IPS-NIHi7 (cell line): ENCODE results near the gene ARMC12.
A peak's percentile ranks its signal among the peaks of the same experiment; 100 is the strongest.
"Not testable (repeated sequence)": the region's sequence is repeated elsewhere in the genome, so short reads cannot be mapped to it uniquely, and the experiment has no call there.

ENCODE experiments used
- DNase-seq: peaks from one replicate; pipeline ENCODE4 v3.0.0; 2012; ENCODE audit warnings: mixed read lengths; ENCODE audit errors: extremely low spot score

Gene ARMC12

GRCh38 chr6:35736982-35737412 lies at the start of gene ARMC12:
Gene ARMC12 (plus strand): TSS chr6:35737032. CDS start chr6:35737109, 77 bp downstream.
- no peak for DNase-seq

- DNase-seq = peak; percentile 59
These were observed 48.9 kb upstream of the ARMC12 start for GRCh38 chr6:35687658-35688604.

GRCh38 chr6:35688605-35689322 lies 48.1 kb upstream of the ARMC12 start, which contains the start of gene FKBP5:
Gene FKBP5 (minus strand): TSS chr6:35688915. CDS start chr6:35642824, 46,091 bp downstream.
- peak; percentile 97 for DNase-seq

- not testable (repeated sequence) for DNase-seq
These were observed 46.8 kb upstream of the ARMC12 start for GRCh38 chr6:35690006-35690405.

- DNase-seq = no peak
These were observed 46.3 kb upstream of the ARMC12 start for GRCh38 chr6:35690484-35690883.

GRCh38 chr6:35691027-35691824 lies 45.6 kb upstream of the ARMC12 start:
- no peak for DNase-seq

- no peak for DNase-seq
These were observed 42.4 kb upstream of the ARMC12 start for GRCh38 chr6:35694462-35694861.

GRCh38 chr6:35698430-35698829 lies 38.4 kb upstream of the ARMC12 start:
- DNase-seq = not testable (repeated sequence)

GRCh38 chr6:35698858-35699257 lies 38.0 kb upstream of the ARMC12 start:
- DNase-seq = no peak

- DNase-seq = no peak
These were observed 33.3 kb upstream of the ARMC12 start for GRCh38 chr6:35703554-35703953.

GRCh38 chr6:35706468-35706867 lies 30.4 kb upstream of the ARMC12 start:
- no peak for DNase-seq

GRCh38 chr6:35707714-35708407 lies 29.0 kb upstream of the ARMC12 start:
- no peak for DNase-seq

- no peak for DNase-seq
These were observed 28.2 kb upstream of the ARMC12 start for GRCh38 chr6:35708585-35708984.

GRCh38 chr6:35710241-35710847 lies 26.5 kb upstream of the ARMC12 start:
- no peak for DNase-seq

GRCh38 chr6:35711731-35712130 lies 25.1 kb upstream of the ARMC12 start:
- no peak for DNase-seq

GRCh38 chr6:35713006-35713767 lies 23.6 kb upstream of the ARMC12 start:
- no peak for DNase-seq

- DNase-seq = no peak
These were observed 20.0 kb upstream of the ARMC12 start for GRCh38 chr6:35716798-35717197.

GRCh38 chr6:35717449-35718374 lies 19.1 kb upstream of the ARMC12 start:
- DNase-seq = no peak

- no peak for DNase-seq
These were observed 18.5 kb upstream of the ARMC12 start for GRCh38 chr6:35718375-35718736.
